ENCODE data around the gene ENG. TPM values are rescaled to one million over a fixed set of nuclear protein-coding genes. Genes with fewer than 3 reads are reported as not detected.

ENG gene
- total RNA-seq, 1 donor from 2014 or later, result 675 TPM

DNA sequence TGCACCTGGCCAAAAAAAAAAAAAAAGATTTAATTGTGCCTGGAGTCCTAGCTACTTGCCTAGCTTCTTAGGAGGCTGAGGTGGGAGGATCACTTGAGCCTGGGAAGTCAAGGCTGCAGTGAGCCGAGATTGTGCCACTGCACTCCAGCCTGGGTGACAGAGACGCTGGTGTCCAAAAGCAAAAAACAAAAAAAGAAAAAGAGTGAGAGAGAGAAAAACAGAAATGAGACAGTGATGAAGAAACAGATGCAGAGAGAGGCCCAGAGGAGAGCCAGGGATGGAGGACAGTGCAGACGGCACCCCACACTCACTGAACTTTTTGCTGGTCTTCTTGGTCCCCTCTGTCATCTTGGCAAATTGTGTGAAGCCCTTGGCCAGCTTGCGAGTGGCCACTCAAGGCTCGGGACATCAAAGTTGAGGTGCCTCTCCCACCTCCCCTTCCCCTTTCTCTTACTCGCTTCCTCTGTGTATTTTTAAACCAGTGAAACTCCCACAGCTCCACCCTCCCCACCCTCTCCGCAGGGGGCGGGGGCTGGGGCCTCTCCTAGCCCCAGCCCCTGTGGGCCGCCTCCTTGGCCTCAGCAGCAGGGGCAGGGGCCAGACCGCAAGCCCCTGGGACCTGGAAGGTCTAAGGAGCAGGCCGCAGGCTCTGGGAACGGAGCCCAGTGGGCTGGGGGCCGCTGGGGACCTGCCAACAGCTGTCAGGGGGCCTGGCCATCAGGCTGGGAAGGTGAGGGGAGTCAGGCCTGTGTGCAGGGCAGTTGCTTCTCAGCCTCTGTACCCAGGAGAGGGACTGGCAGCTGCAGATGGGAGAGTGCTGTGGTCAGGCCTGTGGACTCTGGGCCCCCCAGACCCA lies 76.0 kb downstream of the ENG start, which contains the start of gene SH2D3C:
TSS of gene SH2D3C (minus strand) at position 387 of the 856 bp plus-strand sequence. CDS start at position 348, 39 bp downstream.
- no peak for DNase-seq (ENCODE audit: low spot score in 2 of 2)
- H3K27ac ChIP-seq, result no peak within 1 kb of the TSS

DNA sequence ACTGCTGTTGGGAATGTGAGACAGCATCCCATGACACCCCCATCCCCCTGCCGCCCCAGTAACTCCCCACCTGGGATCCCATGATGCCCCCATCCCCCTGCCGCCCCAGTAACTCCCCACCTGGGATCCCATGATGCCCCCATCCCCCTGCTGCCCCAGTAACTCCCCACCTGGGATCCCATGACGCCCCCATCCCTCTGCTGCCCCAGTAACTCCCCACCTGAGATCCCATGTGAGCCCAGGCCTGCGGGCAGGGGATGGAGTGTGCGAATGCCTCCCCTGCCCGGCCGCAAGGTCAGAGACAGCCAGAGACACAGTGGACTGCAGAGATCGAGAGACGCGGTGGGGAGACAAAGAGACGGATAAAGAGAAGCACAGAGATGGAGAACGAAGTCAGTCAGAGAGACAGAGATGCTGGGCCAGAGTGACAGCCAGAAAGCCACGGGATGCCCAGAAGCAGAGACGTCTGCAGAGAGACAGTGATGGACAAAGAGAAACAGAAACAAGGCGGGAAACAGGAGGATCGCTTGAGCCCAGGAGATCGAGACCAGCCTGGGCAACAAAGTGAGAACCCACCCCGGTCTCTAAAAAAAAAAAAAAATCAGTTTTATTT lies 77.0 kb downstream of the ENG start:
- Histone ChIP-seq H3K4me3 (peak overlapping the region in 1 of 2 donors; percentile 27), H3K36me3 (no peaks in the 10 kb centered on the region), H3K27ac (no peak overlapping the region), H3K4me1 (no peaks in the 10 kb centered on the region), H3K9me3 (no peaks in the 10 kb centered on the region), H3K27me3 (no peaks in the 10 kb centered on the region)
- intact Hi-C loops (cut with DNase I), result no loop called here
- TF ChIP-seq, protein P1, sequence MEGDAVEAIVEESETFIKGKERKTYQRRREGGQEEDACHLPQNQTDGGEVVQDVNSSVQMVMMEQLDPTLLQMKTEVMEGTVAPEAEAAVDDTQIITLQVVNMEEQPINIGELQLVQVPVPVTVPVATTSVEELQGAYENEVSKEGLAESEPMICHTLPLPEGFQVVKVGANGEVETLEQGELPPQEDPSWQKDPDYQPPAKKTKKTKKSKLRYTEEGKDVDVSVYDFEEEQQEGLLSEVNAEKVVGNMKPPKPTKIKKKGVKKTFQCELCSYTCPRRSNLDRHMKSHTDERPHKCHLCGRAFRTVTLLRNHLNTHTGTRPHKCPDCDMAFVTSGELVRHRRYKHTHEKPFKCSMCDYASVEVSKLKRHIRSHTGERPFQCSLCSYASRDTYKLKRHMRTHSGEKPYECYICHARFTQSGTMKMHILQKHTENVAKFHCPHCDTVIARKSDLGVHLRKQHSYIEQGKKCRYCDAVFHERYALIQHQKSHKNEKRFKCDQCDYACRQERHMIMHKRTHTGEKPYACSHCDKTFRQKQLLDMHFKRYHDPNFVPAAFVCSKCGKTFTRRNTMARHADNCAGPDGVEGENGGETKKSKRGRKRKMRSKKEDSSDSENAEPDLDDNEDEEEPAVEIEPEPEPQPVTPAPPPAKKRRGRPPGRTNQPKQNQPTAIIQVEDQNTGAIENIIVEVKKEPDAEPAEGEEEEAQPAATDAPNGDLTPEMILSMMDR (IDR thresholded peaks at IDR 0.05), result no peak
- no peak for DNase-seq (ENCODE audit: low spot score in 2 of 2)

More for the DNA sequence above, 76.0 kb downstream of the ENG start, which contains the start of gene SH2D3C:
- intact Hi-C loops (cut with DNase I), result no loop called here
- Histone ChIP-seq H3K4me1 (no peaks in the 10 kb centered on the region), H3K36me3 (no peaks in the 10 kb centered on the region), H3K27me3 (no peaks in the 10 kb centered on the region), H3K4me3 (peak within 1 kb of the TSS in 1 of 2 donors; percentile 27), H3K9me3 (no peaks in the 10 kb centered on the region)
- TF ChIP-seq, protein P1 (IDR thresholded peaks at IDR 0.05), result no peak

DNA sequence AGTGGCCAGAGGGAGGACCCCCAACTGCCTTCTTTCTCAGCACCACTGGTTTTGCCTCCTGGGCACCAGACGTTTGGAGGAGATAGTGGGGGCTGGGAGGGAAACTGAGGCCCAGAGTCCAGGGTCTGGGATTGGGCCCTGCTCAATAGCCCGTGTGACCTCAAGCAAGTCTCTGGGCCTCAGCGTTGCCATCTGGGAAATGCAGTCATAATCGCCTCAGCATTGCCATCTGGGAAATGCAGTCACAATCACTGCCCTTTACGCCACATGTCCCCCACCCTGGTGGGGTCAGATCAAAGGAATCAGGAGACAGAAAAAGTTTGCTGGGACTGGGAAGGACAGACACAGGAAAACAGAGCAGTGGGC lies 77.6 kb downstream of the ENG start:
- no peaks in the 10 kb centered on the region for H3K27me3 ChIP-seq
- H3K9me3 ChIP-seq, result no peaks in the 10 kb centered on the region
- DNase-seq (ENCODE audit: low spot score in 2 of 2), result no peak
- no peak overlapping the region for H3K27ac ChIP-seq
- intact Hi-C loops (cut with DNase I), result no loop called here
- H3K4me3 ChIP-seq, result peak overlapping the region in 1 of 2 donors; percentile 31
- no peaks in the 10 kb centered on the region for H3K36me3 ChIP-seq
- TF ChIP-seq, protein P1 (IDR thresholded peaks at IDR 0.05), result no peak
- no peaks in the 10 kb centered on the region for H3K4me1 ChIP-seq

DNA sequence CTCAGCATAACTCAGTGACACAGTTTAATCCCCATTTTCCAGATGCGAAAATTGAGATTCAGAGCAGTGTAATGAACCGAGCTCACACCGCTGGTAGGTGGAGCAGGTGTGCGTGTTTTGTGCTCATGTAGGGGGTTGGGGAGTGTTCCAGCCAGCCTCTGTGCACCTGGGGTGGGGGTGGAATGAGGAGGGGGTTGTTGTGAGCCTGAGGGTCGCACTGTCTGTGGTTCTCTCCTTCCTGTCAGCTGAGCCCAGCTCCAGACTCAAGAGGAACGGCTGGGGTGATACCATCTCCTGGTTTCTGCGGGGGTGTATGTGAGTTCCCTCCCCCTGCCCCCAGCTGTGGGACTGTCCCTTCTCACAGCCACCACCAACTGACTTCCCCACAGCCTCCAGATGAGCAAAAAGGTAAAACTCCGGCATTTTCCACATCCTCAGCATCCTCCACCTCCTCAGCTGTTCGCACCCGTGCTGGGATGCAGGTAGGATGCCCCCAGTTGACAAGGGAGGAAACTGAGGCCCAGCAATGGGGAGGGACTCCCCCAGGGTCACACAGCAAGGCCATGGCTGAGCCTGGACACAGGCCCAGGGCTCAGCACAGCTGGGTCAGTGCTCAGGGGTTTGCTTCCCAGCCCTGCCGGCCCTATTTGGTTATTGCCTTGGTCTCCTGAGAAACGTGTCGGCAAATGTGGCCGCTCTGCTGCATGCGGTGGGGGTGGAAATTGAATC lies 78.1 kb downstream of the ENG start:
- TF ChIP-seq, protein P1 (IDR thresholded peaks at IDR 0.05), result no peak
- Histone ChIP-seq H3K27ac (no peak overlapping the region), H3K27me3 (no peaks in the 10 kb centered on the region), H3K36me3 (no peaks in the 10 kb centered on the region), H3K9me3 (no peaks in the 10 kb centered on the region), H3K4me1 (no peaks in the 10 kb centered on the region), H3K4me3 (peak overlapping the region in 1 of 2 donors; percentile 31)
- no peak for DNase-seq (ENCODE audit: low spot score in 2 of 2)
- intact Hi-C loops (cut with DNase I), result no loop called here

DNA sequence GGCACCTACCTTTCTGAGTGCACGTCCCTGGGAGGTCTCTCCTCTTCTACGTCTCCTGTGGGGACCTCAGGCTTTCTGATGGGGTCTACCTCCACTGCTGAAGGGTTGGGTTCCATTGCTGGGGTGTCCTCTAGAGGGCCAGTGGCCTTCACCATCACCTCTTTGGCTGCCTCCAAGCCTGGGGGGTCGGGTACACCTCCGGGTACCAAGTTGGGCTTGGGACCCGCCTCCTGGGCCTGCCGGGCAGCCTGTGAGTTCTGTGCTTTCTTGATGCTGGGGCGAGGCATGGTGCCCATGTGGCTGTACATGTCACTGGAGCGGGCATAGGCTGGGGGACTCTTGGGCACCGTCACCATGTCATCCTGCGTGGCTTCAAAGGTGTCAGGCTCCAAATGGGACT lies 80.5 kb downstream of the ENG start:
- Histone ChIP-seq H3K27ac (no peak overlapping the region), H3K9me3 (no peaks in the 10 kb centered on the region), H3K27me3 (no peaks in the 10 kb centered on the region), H3K36me3 (no peaks in the 10 kb centered on the region), H3K4me1 (peaks cover 3 to 8% of the 10 kb centered on the region in 2 donors), H3K4me3 (no peak overlapping the region)
- intact Hi-C loops (cut with DNase I), result no loop called here
- TF ChIP-seq, protein P1 (IDR thresholded peaks at IDR 0.05), result no peak
- no peak for DNase-seq (ENCODE audit: low spot score in 2 of 2)
